Bronchial epithelial cell (primary cell): ENCODE measurements around the gene NIPAL3. TPM values are rescaled to one million over a fixed set of nuclear protein-coding genes. Genes with fewer than 3 reads are reported as not detected.

Experiments
- DNase-seq: peaks from one replicate; pipeline ENCODE4 v3.0.0-alpha.2; 2010; ENCODE audit warnings: low read depth
- FAIRE-seq: peaks from 2 replicates; lab custom pipeline; 2011; peaks lifted over from hg19 to GRCh38; lab: Jason Lieb, UNC
- H3K27me3 ChIP-seq: 2 replicates; pipeline ENCODE4 v1.5.1; 2011; ENCODE audit warnings: low read length; ENCODE audit not compliant: control insufficient read depth, insufficient read depth
- H3K36me3 ChIP-seq: 2 replicates; pipeline ENCODE4 v1.5.1; 2011; ENCODE audit warnings: low read length; ENCODE audit not compliant: control insufficient read depth, insufficient read depth
- H3K4me3 ChIP-seq: 2 replicates; pipeline ENCODE4 v1.5.1; 2011; ENCODE audit warnings: mild to moderate bottlenecking, low read depth, low read length, control low read depth
- CTCF ChIP-seq: IDR thresholded peaks from 2 replicates; pipeline ENCODE4 v1.5.1; 2011; ENCODE audit warnings: mild to moderate bottlenecking, moderate library complexity, low read length, control low read depth, inconsistent platforms; ENCODE audit not compliant: insufficient read depth, severe bottlenecking
- total RNA-seq: library from RNA; depleted of rRNA; stranded (reverse); fragments of >200 nt; gene quantifications from 2 replicates; pipeline ENCODE4 v1.2.1, GENCODE V29; 2014

Gene NIPAL3
- total RNA-seq, 1 donor from 2014 or later = 35.8 TPM

- FAIRE-seq (no peak), DNase-seq (no peak)
- Histone ChIP-seq H3K27me3 (no peaks in the 10 kb centered on the region), H3K36me3 (peaks cover 1% of the 10 kb centered on the region), H3K4me3 (no peak overlapping the region)
- no peak for TF ChIP-seq CTCF
Observed at GRCh38 chr1:24392604-24392946, 23.0 kb upstream of the NIPAL3 start.

- no peak for TF ChIP-seq CTCF
- FAIRE-seq (no peak), DNase-seq (no peak)
- H3K27me3 ChIP-seq = no peaks in the 10 kb centered on the region
- H3K4me3 ChIP-seq = no peak overlapping the region
- H3K36me3 ChIP-seq = peaks cover 1% of the 10 kb centered on the region
Observed at GRCh38 chr1:24392982-24393650, 22.5 kb upstream of the NIPAL3 start.

- no peak for FAIRE-seq
- Histone ChIP-seq H3K27me3 (no peaks in the 10 kb centered on the region), H3K36me3 (peaks cover 1% of the 10 kb centered on the region), H3K4me3 (no peak overlapping the region)
- no peak for TF ChIP-seq CTCF
- peak; percentile 85 for DNase-seq
Observed at GRCh38 chr1:24393892-24394291, 21.7 kb upstream of the NIPAL3 start.

- DNase-seq (no peak), FAIRE-seq (no peak)
- no peak for TF ChIP-seq CTCF
- Histone ChIP-seq H3K36me3 (peaks cover 3% of the 10 kb centered on the region), H3K4me3 (no peak overlapping the region), H3K27me3 (no peaks in the 10 kb centered on the region)
Observed at GRCh38 chr1:24400065-24400464, 15.5 kb upstream of the NIPAL3 start.

- H3K27me3 ChIP-seq = no peaks in the 10 kb centered on the region
- peaks cover 3% of the 10 kb centered on the region for H3K36me3 ChIP-seq
- FAIRE-seq = no peak
- TF ChIP-seq CTCF = no peak
- DNase-seq = no peak
- H3K4me3 ChIP-seq = no peak overlapping the region
Observed at GRCh38 chr1:24403806-24404205, 11.8 kb upstream of the NIPAL3 start.

- TF ChIP-seq CTCF = no peak
- no peaks in the 10 kb centered on the region for H3K27me3 ChIP-seq
- DNase-seq = no peak
- no peaks in the 10 kb centered on the region for H3K36me3 ChIP-seq
- no peak overlapping the region for H3K4me3 ChIP-seq
- FAIRE-seq = no peak
Observed at GRCh38 chr1:24406788-24407187, 8.8 kb upstream of the NIPAL3 start.
